Left lung (tissue), 10 donors: Measurements from ENCODE around the gene TAF4B. TPM values are rescaled to one million over a fixed set of nuclear protein-coding genes. Genes with fewer than 3 reads are reported as not detected.
A peak's percentile ranks its signal among the peaks of the same experiment; 100 is the strongest.
"Not testable (repeated sequence)": the region's sequence is repeated elsewhere in the genome, so short reads cannot be mapped to it uniquely, and the experiment has no call there.

Experiments used
- ATAC-seq: fragments of 200-7000 bp; cut with Tn5 transposase; one replicate; pipeline ENCODE4 v1.9.1; 2020; ENCODE audit warnings: moderate library complexity
- DNase-seq, 4 donors: peaks; one replicate each; pipeline ENCODE4 v3.0.0-alpha.2; 2013 to 2020
- H3K27ac ChIP-seq, 2 donors: fragments of 200-600 bp; sonication (generic) in 1 of 2; one replicate each; pipeline versions ENCODE4 v1.5.0 to v1.8.0; 2020 to 2021
- H3K27me3 ChIP-seq, 2 donors: fragments of 200-600 bp; sonication (generic) in 1 of 2; one replicate each; pipeline versions ENCODE4 v1.5.0 to v1.8.0; 2020 to 2021
- H3K36me3 ChIP-seq, 2 donors: fragments of 200-600 bp; sonication (generic) in 1 of 2; one replicate each; pipeline versions ENCODE4 v1.5.0 to v1.8.0; 2020 to 2021
- H3K4me1 ChIP-seq, 2 donors: fragments of 200-600 bp; one replicate each; pipeline ENCODE4 v1.8.0; 2021
- H3K4me3 ChIP-seq, 2 donors: fragments of 200-600 bp; sonication (generic) in 1 of 2; one replicate each; pipeline versions ENCODE4 v1.5.0 to v1.8.0; 2020 to 2021; ENCODE audit warnings: mild to moderate bottlenecking in 1 of 2
- H3K9me3 ChIP-seq, 2 donors: fragments of 200-600 bp; sonication (generic) in 1 of 2; one replicate each; pipeline versions ENCODE4 v1.5.0 to v1.8.0; 2020 to 2021
- intact Hi-C, 2 donors: fragments of 100-400 bp; cut with DNase I; formaldehyde crosslinking; loops; one replicate each; pipeline versions ENCODE4 v1.11.2 to v1.14.2; 2022
- polyA plus RNA-seq, 6 donors: library from polyadenylated mRNA; unstranded; fragments of 120-200 nt; gene quantifications; one replicate each; pipeline ENCODE4 v1.2.1, GENCODE V29; 2013; ENCODE audit not compliant: insufficient read length in 6 of 6
- total RNA-seq, 2 donors: library from RNA; stranded (reverse); fragmentation: NEBNext Ultra II Directional; extraction: Animal tissue kit (Norgen Biotek cat#: 25700); gene quantifications; one replicate each; pipeline ENCODE4 v1.2.1, GENCODE V29; 2021
- TF ChIP-seq, protein P1 (sequence below), 2 donors: fragments of 200-600 bp; sonication (generic) in 1 of 2; IDR thresholded peaks; one replicate each; pipeline versions ENCODE4 v1.5.0 to v1.8.0; 2021; ENCODE audit warnings: antibody characterized with exemption in 2 of 2
- donor health status: DM: no; HTN: yes; CAD: no.
- donor health status: DM: no; HTN: no; CAD: no.

Gene TAF4B
- total and polyA plus RNA-seq, 8 donors: 2.2 to 4.7 (median 4.0) TPM

DNA sequence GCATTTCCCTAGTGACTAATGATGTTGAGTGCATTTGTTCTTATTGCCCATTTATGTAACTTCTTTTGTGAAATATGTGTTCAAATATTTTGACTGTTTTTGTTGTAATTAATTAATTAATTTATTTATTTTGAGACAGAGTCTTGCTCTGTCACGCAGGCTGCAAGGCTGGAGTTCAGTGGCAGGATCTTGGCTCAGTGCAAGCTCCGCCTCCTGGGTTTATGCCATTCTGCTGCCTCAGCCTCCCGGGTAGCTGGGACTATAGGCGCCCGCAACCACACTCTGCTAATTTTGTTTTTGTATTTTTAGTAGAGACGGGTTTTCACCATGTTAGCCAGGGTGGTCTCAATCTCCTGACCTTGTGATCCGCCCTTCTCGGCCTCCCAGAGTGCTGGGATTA lies 71.9 kb downstream of the TAF4B start:
- Histone ChIP-seq H3K36me3 (no peaks in the 10 kb centered on the region), H3K27ac (no peak overlapping the region), H3K4me1 (no peaks in the 10 kb centered on the region), H3K4me3 (no peak overlapping the region), H3K27me3 (no peaks in the 10 kb centered on the region), H3K9me3 (no peaks in the 10 kb centered on the region)
- ATAC-seq (no peak), DNase-seq (no peak)
- intact Hi-C loops: no loop called here
- TF ChIP-seq, protein P1, sequence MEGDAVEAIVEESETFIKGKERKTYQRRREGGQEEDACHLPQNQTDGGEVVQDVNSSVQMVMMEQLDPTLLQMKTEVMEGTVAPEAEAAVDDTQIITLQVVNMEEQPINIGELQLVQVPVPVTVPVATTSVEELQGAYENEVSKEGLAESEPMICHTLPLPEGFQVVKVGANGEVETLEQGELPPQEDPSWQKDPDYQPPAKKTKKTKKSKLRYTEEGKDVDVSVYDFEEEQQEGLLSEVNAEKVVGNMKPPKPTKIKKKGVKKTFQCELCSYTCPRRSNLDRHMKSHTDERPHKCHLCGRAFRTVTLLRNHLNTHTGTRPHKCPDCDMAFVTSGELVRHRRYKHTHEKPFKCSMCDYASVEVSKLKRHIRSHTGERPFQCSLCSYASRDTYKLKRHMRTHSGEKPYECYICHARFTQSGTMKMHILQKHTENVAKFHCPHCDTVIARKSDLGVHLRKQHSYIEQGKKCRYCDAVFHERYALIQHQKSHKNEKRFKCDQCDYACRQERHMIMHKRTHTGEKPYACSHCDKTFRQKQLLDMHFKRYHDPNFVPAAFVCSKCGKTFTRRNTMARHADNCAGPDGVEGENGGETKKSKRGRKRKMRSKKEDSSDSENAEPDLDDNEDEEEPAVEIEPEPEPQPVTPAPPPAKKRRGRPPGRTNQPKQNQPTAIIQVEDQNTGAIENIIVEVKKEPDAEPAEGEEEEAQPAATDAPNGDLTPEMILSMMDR (IDR thresholded peaks at IDR 0.05): no peak

DNA sequence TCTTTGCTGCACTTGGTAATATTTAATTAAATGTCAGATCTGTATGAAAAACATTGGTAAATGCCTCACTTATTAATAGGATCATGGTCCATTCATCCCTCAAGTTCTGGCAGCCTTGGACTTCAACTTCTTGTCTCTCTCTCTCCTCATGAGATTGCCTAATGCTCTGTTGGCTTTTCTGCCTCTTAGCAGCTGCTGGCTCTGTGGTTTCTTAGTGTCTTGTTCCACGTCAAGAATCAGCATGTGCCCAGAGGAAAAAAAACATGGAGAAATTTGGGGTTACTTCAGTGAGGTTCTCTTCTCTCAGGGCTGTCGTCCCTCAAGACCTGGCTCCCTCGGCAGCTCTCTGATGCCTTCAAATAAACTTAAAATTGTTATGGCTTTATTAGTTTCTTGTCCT lies 75.4 kb downstream of the TAF4B start:
- peak; percentile 60 for ATAC-seq

DNA sequence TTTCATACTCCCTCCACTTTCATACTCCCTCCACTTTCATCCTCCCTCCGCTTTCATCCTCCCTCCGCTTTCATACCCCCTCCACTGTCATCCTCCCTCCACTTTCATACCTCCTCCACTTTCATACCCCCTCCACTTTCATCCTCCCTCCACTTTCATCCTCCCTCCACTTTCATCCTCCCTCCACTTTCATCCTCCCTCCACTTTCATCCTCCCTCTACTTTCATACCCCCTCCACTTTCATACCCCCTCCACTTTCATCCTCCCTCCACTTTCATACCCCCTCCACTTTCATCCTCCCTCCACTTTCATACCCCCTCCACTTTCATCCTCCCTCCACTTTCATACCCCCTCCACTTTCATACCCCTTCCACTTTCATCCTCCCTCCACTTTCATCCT lies 77.0 kb downstream of the TAF4B start:
- H3K27ac ChIP-seq, H3K4me3 ChIP-seq, H3K36me3 ChIP-seq, H3K27me3 ChIP-seq, ATAC-seq, DNase-seq, intact Hi-C loops, H3K9me3 ChIP-seq, H3K4me1 ChIP-seq: not testable (repeated sequence)

More for the DNA sequence above, 75.4 kb downstream of the TAF4B start:
- DNase-seq: peak in 1 of 4 donors; percentile 14
- Histone ChIP-seq H3K36me3 (no peaks in the 10 kb centered on the region), H3K27me3 (no peaks in the 10 kb centered on the region), H3K4me1 (no peaks in the 10 kb centered on the region), H3K9me3 (no peaks in the 10 kb centered on the region), H3K4me3 (no peak overlapping the region), H3K27ac (no peak overlapping the region)
- intact Hi-C loops: no loop called here
- TF ChIP-seq, protein P1 (IDR thresholded peaks at IDR 0.05): no peak

DNA sequence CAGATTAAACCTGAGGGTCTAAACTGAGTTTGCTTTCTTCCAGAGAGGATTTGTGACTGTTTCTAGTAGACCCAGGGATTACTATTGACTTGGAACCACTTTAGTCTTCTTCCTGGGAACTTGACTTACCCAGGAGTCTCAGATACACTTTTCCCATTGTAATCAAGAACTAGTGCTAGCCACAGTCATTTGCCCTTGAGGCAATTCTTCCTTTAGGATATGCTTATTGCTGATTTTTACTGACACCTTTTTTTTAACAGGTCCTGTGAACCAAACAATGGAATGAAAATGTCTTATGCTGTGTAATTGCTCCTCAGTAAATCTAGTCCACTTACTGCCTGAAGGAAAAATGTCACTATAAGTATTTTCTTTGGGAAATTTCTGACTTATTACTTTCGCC lies 78.3 kb downstream of the TAF4B start:
- H3K9me3 ChIP-seq: no peaks in the 10 kb centered on the region
- no peaks in the 10 kb centered on the region for H3K36me3 ChIP-seq
- intact Hi-C loops: no loop called here
- DNase-seq (no peak), ATAC-seq (no peak)
- no peaks in the 10 kb centered on the region for H3K4me1 ChIP-seq
- TF ChIP-seq, protein P1 (IDR thresholded peaks at IDR 0.05): no peak
- H3K27me3 ChIP-seq: no peaks in the 10 kb centered on the region
- no peak overlapping the region for H3K4me3 ChIP-seq
- no peak overlapping the region for H3K27ac ChIP-seq

DNA sequence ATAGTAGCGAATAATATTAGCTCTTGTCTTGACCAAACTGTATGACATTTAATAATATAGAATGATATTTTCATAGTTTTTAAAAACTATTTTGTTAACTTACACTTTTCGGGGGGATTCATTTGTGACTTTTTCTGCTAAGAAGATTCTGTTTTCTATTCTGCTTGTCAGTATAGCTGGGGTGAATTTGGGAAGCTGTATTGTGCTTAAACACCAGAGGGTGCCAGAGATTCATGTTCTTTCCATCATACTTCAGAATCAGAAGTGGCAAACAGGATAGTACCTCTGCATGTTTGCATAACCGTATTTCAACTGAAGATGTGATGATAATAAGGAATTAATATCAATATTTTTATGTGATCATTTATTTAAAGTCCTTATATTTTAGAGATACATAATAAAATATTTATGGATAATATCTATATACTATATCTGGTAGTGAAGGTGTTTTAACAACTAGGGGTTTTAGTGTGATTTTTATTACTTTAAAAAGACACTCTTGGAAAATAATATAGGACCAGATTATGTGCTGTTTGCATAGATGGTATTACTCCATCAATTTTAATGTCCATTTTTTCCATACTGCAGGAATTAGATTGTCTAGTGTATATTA lies 81.0 kb downstream of the TAF4B start:
- Histone ChIP-seq H3K4me3 (no peak overlapping the region), H3K36me3 (no peaks in the 10 kb centered on the region), H3K27ac (no peak overlapping the region), H3K27me3 (no peaks in the 10 kb centered on the region), H3K9me3 (no peaks in the 10 kb centered on the region), H3K4me1 (no peaks in the 10 kb centered on the region)
- ATAC-seq (peak; percentile 85), DNase-seq (peak in 2 of 4 donors; percentile 36 to 61)
- intact Hi-C loops: no loop called here
- TF ChIP-seq, protein P1 (IDR thresholded peaks at IDR 0.05): peak; percentile 37 to 53

DNA sequence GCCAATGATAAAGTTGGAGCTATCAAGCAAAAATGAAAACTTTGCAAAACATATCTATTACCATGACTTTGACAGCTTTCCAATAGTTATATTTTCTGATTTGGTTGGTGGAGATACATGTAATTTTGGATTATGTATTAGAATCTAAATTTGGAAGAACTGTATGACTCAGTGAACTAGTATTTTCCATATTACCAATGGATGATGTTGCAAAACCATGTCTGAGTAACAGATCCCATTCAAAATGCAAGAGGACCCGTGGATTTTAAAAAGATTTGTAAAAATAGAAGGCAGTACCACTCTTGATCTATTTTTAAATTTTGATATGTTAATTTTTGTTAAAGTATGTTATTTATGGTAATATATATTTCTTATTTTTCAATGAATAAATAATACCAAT lies 83.0 kb downstream of the TAF4B start:
- no peaks in the 10 kb centered on the region for H3K27me3 ChIP-seq
- TF ChIP-seq, protein P1 (IDR thresholded peaks at IDR 0.05): no peak
- no peaks in the 10 kb centered on the region for H3K36me3 ChIP-seq
- H3K4me1 ChIP-seq: no peaks in the 10 kb centered on the region
- DNase-seq (no peak), ATAC-seq (no peak)
- no peak overlapping the region for H3K4me3 ChIP-seq
- H3K9me3 ChIP-seq: no peaks in the 10 kb centered on the region
- no peak overlapping the region for H3K27ac ChIP-seq
- intact Hi-C loops: no loop called here
